GM21619 (cell line): ENCODE measurements around the gene MIF4GD.

Experiments
- ATAC-seq: cut with Tn5 transposase; IDR thresholded peaks from one replicate; pipeline ENCODE4 v1.9.1; 2021; ENCODE audit not compliant: unreplicated experiment

The MIF4GD gene

GRCh38 chr17:75238020-75238580 lies 32.9 kb downstream of the MIF4GD start:
- no peak for ATAC-seq

DNA sequence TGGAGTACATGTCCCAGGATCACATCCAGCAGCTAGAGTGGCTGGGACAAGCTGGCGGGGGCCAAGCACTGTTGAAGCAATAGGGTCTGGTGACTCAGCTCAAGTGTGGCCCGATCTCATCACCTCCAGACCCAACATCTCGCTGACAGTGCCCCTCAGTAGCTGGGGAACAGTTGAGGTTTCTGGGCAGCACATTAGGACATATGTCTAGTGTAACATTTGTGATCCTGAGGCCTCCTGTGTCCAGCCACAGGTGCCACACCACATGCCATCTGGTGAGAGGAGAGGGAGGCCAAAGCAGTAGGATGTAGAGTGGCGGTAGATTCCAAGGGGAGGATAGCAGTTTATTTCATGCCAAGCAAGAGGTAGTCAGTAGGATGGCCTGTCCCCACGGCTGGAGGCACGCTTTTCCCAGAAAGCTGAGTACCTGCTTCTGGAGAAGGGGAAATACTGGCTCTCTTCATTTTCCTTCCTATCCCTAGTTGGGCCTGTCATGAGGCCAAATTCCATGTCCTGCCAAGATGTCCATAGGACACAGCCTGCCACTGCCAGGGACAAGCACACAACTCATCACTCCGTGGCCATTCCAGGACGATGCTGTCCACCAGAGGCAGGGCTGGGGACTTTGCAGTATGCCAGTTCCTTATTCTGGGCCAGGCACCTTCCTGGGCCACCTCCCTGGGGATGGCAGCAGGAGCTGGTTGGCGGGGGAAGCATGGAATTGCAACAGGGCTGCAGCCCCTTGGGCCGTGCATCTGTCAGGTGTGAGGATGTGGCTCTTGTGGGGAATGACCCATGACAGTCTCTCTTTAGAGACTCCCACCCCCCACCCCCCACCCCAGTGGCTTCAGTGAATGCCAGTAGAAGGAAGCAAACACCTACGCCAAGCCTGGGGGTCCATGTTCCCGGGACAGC lies 33.7 kb downstream of the MIF4GD start:
- ATAC-seq, result no peak

GRCh38 chr17:75232786-75233185 lies 38.2 kb downstream of the MIF4GD start:
- no peak for ATAC-seq

- ATAC-seq, result no peak
Measured at GRCh38 chr17:75231741-75232464, 39.1 kb downstream of the MIF4GD start.

GRCh38 chr17:75231071-75231470 lies 40.0 kb downstream of the MIF4GD start:
- ATAC-seq, result no peak

DNA sequence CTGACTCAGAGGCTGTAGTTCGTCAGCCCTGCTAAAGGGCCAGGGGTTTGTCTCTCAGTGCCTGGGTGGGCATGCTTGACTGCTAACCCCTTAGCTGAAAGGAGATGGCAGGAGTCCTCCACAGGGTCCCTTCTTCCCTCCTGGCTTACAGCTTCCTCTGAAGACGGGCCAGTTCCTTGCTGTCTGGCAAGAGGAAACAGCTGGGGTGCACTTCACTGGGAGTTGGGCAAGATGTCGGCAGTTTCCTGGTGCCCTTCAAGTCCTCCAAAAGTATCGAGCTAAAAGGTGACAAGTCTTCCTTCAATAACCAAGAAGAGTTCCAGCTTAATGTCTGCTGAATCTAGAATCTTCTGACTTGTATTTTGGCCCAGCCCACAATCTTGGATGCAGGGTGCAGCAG lies 42.2 kb downstream of the MIF4GD start:
- no peak for ATAC-seq

DNA sequence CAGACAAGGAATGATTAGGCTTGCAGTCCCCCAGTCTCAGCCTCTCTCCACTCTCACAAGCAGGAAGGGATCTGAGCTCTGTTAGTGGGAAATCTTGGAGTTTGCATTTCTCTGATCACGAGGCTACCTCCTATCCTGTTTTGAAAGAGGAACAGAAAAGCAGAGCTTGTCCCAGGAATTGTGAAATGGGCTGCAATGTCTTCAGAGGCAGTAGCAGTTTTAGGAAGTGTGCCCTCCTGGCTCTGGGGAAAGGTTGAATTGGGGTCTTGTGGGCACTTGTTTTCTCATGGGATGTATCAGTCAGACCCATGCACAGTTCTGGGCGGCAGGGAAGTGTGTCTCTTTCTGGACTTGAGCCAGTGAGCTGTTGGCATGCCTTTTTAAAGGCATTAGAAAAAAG lies 42.7 kb downstream of the MIF4GD start:
- ATAC-seq, result no peak

GRCh38 chr17:75227729-75228128 lies 43.3 kb downstream of the MIF4GD start:
- ATAC-seq, result no peak

GRCh38 chr17:75225016-75225415 lies 46.0 kb downstream of the MIF4GD start:
- ATAC-seq, result no peak

DNA sequence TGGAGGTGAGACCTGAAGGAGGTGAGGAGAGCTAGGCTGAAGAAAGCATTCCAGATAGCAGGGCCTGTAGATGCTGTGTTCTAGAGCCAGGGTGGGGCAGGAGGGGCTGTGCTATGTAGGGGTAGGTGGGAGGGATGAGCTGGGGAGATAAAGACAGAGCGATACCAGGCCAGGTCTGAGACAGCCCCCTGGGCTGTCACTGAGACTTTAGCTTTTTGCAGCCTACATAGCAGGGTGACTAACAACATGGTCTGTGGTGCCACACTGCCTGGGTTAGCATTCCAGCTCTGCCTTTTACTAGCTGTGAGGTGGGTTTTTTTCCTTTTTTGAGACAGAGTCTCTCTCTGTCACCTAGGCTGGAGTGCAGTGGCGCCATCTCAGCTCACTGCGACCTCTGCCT lies 51.2 kb downstream of the MIF4GD start:
- no peak for ATAC-seq

- ATAC-seq, result no peak
Measured at GRCh38 chr17:75218131-75218530, 52.9 kb downstream of the MIF4GD start.
